ENCODE results near the gene FEM1C.

GRCh38 chr5:115545351-115545882, 842 bp upstream of the FEM1C start:
- TF ChIP-seq CTCF (IDR thresholded peaks at IDR 0.05) (no peak), POLR2A (IDR thresholded peaks at IDR 0.05) (no peak)
